Nucleus accumbens (tissue), 56 donors: ENCODE data around the gene MCOLN3.
"Not testable (repeated sequence)": the region's sequence is repeated elsewhere in the genome, so short reads cannot be mapped to it uniquely, and the experiment has no call there.

Source experiments
- DNase-seq, 56 donors: peaks; one replicate each; lab custom pipeline; 2025; lab: John Stamatoyannopoulos, UW

MCOLN3 gene

GRCh38 chr1:85049735-85050166 is 1.5 kb upstream of the MCOLN3 start:
- DNase-seq: no peak

GRCh38 chr1:85047472-85048295 is 616 bp downstream of the MCOLN3 start:
- DNase-seq: no peak

- no peak for DNase-seq
These were observed 1.2 kb downstream of the MCOLN3 start for GRCh38 chr1:85047144-85047471.

GRCh38 chr1:85042413-85042812 is 5.9 kb downstream of the MCOLN3 start:
- no peak for DNase-seq

GRCh38 chr1:85041793-85042192 is 6.5 kb downstream of the MCOLN3 start:
- DNase-seq: no peak

- DNase-seq: no peak
These were observed 15.1 kb downstream of the MCOLN3 start for GRCh38 chr1:85033221-85033620.

GRCh38 chr1:85030536-85030935 is 17.8 kb downstream of the MCOLN3 start:
- DNase-seq: no peak

GRCh38 chr1:85028151-85028550 is 20.1 kb downstream of the MCOLN3 start:
- DNase-seq: no peak

GRCh38 chr1:85027242-85027983 is 20.9 kb downstream of the MCOLN3 start:
- DNase-seq: peak in 1 of 56 donors; percentile 0

GRCh38 chr1:85025940-85026339 is 22.4 kb downstream of the MCOLN3 start:
- no peak for DNase-seq

GRCh38 chr1:85024736-85025135 is 23.6 kb downstream of the MCOLN3 start:
- no peak for DNase-seq

- no peak for DNase-seq
These were observed 25.6 kb downstream of the MCOLN3 start for GRCh38 chr1:85022700-85023099.

- no peak for DNase-seq
These were observed 28.3 kb downstream of the MCOLN3 start for GRCh38 chr1:85019994-85020393.

GRCh38 chr1:85015826-85016225 is 32.5 kb downstream of the MCOLN3 start:
- DNase-seq: no peak

- DNase-seq: not testable (repeated sequence)
These were observed 42.7 kb downstream of the MCOLN3 start for GRCh38 chr1:85005641-85006040.

- DNase-seq: no peak
These were observed 46.6 kb downstream of the MCOLN3 start for GRCh38 chr1:85001742-85002141.

GRCh38 chr1:84998642-84999280 is 49.5 kb downstream of the MCOLN3 start:
- DNase-seq: no peak

GRCh38 chr1:84997667-84998600 is 50.4 kb downstream of the MCOLN3 start:
- no peak for DNase-seq

GRCh38 chr1:84996846-84997666 is 51.2 kb downstream of the MCOLN3 start, which contains the start of gene MCOLN2:
Gene MCOLN2, minus strand, starts transcription at chr1:84997113. Its CDS starts 241 bp downstream, at chr1:84996872.
- peak in 14 of 56 donors; percentile 2 to 24 (median 8) for DNase-seq
